Ovary (tissue), 3 donors: ENCODE measurements around the gene KRTAP5-8.

Experiments used
- EP300 ChIP-seq: sonication (generic); formaldehyde crosslinking; IDR thresholded peaks from one replicate; pipeline ENCODE4 v1.6.1; 2017; ENCODE audit warnings: antibody characterized with exemption
- POLR2A ChIP-seq: fragments of 450-650 bp; IDR thresholded peaks from one replicate; pipeline ENCODE4 v1.6.1; 2017; ENCODE audit warnings: antibody characterized with exemption, mild to moderate bottlenecking, moderate library complexity
- TF ChIP-seq, protein P1 (sequence below), 3 donors: fragments of 450-650 bp in 2 of 3; fragments of 200-600 bp in 1 of 3; IDR thresholded peaks; one replicate each; pipeline versions ENCODE4 v1.5.1 to v1.8.0; 2016 to 2022; ENCODE audit warnings: antibody characterized with exemption in 3 of 3, mild to moderate bottlenecking in 1 of 3
- donor health status: DM: no; HTN: no; CAD: no.

DNA sequence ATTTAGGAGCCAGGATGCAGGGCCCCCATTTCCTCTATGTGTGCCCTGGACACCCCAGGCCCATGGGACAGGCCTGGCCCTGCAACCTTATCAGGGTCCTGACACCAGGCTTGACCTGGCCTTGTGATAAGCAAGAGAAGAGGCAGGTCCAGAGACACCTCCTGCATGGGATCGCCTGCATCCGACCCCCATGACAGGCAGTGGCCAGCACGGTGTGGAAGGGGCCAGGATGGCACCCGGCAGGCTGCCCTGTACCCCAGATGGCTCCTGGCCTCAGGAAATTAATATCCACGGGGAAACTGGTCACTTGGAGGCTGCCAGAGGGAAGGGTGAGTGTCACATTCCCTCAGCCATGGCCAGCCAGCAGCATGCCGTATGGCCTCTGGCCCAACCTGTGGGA, 17.2 kb downstream of the KRTAP5-8 start:
- TF ChIP-seq, protein P1, sequence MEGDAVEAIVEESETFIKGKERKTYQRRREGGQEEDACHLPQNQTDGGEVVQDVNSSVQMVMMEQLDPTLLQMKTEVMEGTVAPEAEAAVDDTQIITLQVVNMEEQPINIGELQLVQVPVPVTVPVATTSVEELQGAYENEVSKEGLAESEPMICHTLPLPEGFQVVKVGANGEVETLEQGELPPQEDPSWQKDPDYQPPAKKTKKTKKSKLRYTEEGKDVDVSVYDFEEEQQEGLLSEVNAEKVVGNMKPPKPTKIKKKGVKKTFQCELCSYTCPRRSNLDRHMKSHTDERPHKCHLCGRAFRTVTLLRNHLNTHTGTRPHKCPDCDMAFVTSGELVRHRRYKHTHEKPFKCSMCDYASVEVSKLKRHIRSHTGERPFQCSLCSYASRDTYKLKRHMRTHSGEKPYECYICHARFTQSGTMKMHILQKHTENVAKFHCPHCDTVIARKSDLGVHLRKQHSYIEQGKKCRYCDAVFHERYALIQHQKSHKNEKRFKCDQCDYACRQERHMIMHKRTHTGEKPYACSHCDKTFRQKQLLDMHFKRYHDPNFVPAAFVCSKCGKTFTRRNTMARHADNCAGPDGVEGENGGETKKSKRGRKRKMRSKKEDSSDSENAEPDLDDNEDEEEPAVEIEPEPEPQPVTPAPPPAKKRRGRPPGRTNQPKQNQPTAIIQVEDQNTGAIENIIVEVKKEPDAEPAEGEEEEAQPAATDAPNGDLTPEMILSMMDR (IDR thresholded peaks at IDR 0.05) = no peak
- no peak for TF ChIP-seq POLR2A
- no peak for TF ChIP-seq EP300
